Smooth muscle cell of the pulmonary artery (primary cell): ENCODE data around the gene RAD52. TPM values are rescaled to one million over a fixed set of nuclear protein-coding genes. Genes with fewer than 3 reads are reported as not detected.

Experiments
- total RNA-seq: library from RNA; depleted of rRNA; stranded (reverse); fragments of >200 nt; gene quantifications from 2 replicates; pipeline ENCODE4 v1.2.3, GENCODE V29; 2014

The RAD52 gene
- 17.0 and 22.8 TPM in 2 replicates for total RNA-seq

DNA sequence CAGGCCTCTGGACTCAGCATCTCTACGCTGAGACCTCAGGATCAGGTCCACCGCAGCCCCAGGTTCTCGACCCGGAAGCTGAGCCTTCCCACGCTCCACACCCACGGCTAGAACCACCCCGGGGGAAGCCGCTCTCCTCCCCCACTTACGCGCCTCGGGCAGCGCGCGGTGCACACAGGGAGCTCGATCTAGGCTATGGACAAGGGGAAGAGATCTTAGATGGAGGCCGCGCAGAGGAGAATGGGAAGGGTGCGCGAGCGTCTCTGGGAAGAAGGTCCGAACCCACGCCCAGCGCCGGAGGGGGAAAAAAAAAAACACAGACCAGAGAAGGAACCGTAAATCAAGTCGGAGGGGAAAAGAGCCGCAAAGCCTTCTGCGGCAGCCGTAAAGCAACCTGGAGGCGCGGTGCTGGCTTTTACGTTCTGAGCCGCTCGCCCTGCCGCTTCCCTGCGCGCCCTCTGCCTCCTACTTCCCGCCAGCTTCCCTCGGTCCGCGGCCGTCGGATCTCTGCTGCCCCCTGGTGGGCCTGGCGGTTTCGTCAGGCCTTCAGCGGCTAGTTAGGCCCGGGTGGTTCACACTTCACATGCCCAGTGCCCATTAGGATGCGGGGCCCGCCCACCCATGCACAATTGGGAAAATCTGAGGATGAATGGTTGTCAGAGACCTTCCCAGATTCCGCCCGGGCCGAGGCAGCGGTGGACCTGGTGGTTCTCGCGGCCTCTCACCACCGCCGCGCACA is at the start of gene RAD52:
RAD52 (minus strand) TSS at position 242 of the 739 bp plus-strand sequence. CDS start 16,636 bp downstream, outside the sequence.

GRCh38 chr12:990661-991349 is 41.3 kb upstream of the RAD52 start, which contains the start of gene ERC1:
Gene ERC1 (plus strand): TSS chr12:991223. CDS start chr12:1027904, 36,681 bp downstream.

Other genes starting within 250 kb of the RAD52 start
- 215 and 247 TPM in 2 replicates for gene WNK1, start 197.1 kb downstream of the RAD52 start, total RNA-seq
- gene ERC1, start 41.5 kb upstream of the RAD52 start, total RNA-seq: 31.2 and 42.3 TPM in 2 replicates